ENCODE results near the gene EFNB2.
A peak's percentile ranks its signal among the peaks of the same experiment; 100 is the strongest.

Gene EFNB2

DNA sequence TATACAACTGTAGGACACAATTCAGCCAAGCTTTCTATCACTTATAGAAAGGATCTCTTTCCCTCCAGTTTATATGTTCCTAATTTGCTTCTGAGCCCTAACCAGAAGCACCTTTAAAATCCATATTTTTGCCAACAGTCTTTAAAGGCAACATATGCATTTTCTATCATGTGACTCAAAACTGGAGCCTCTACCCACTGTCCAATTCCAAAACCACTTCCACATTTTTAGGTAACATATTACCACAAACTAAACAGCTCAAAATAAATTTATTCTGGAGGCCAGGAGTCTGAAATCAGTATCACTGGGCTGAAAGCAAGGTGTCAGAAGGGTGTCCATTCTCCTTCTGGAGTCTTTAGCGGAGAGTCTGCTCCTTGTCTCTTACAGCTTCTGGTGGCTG is 15.9 kb upstream of the EFNB2 start:
- no peak for DNase-seq (ENCODE audit: low read depth, low spot score)

DNA sequence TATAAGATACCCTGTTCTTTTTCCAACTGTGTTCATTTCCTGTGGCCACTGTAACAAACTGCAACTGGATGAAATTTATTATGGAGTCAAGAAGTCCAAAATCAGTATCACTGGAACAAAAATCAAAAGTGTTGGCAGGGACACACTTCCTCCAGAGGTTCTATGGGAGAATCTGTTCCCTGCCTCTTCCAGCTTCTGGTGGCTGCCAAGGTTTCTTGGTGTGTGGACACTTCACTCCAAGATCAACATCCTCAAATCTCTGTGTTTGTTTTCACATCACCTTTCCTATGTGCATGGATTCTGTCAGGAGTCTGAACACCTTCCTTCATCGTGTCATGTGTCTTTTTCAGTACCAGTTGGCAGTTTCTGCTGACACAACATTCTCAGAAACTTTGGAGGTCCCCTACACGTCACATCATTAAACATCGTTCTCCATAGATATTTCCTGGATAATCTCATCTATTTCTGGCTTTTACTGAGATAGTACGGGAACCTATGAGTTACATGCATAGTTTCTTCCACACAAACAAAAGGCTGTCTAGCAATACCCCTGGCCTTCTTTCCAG is 15.2 kb upstream of the EFNB2 start:
- DNase-seq (ENCODE audit: low read depth, low spot score), result no peak

DNA sequence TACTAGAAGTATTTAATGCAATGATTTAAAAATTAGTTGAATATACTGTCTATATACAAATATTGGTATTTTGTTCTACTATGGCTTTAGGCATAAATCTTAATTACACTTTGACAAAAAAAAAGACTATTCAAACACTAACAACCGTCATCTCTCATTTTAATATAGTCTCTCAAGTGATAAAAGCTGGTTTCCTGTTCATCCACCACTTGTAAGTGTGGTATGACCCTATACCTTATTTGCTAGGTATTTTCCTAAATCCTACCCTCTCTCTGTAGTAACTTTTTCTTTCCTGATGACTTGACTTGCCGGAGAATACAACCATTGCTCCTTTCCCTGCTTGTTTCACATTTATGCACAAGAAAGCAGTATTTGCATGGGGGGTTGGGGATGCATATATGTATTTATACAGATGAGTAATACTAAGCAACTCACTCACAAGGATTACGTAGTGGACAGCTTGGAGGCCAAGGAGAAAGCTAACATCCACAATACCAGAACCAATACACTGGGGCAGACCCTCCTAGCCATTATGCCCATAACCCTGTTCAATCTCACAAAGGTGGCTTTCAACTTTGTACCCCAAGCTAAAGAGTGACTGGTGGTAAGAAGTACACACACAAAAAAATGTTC is 12.7 kb upstream of the EFNB2 start:
- DNase-seq (ENCODE audit: low read depth, low spot score), result no peak

DNA sequence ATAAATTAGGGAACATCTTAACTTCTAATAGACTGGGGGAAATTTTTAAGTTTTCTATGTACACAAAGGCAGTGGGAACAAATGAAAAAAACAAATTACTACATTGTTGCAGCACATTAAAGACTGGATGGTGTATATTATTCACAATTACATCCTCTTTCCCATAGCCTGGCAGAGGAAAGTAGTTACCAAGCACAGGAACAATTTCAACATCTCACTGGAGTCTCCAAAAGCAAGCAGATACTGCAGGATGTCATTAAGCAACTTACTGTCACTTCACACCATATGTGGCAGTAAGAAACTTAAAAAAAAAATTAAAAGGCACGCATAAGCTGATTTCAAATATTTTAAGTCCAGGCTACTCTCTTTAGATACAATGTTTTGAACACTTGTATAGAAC is 6.4 kb upstream of the EFNB2 start:
- DNase-seq (ENCODE audit: low read depth, low spot score), result no peak

DNA sequence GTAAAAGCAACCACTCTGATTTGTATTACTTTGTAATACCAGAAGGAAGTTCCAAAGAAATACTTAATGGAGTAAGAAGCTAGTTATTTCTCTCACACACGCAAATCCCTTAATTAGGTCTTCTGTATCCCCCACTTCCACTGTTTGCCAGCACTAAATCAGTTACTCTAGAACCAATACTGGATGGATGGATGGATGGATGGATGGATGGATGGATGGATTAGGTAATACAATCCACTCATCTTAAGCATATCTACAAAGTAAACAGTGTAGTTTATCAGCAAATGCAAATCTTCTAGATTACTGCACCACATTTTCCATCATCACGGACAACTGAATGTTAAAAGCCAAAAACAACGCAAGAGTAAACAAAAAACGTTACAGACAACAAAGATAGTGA is 5.2 kb upstream of the EFNB2 start:
- no peak for DNase-seq (ENCODE audit: low read depth, low spot score)

DNA sequence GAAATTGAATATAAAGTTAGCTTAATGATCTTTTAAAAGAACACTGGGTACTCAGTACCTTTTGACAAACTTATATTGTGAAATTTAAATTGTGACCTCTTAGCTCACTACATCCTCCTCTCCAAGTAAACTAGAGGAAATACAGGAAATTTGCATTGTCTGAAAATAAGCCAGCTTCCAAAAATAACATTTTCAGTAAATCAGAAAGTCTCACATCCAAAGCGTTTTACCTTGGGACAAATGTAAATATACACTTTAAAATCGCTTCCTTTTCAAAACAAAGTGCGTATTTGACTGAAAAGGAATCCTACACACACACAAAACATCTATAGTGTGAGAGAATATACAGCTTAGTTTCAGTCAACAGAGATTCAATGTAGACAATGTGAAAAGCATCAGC is 2.1 kb upstream of the EFNB2 start:
- DNase-seq (ENCODE audit: low read depth, low spot score), result no peak

DNA sequence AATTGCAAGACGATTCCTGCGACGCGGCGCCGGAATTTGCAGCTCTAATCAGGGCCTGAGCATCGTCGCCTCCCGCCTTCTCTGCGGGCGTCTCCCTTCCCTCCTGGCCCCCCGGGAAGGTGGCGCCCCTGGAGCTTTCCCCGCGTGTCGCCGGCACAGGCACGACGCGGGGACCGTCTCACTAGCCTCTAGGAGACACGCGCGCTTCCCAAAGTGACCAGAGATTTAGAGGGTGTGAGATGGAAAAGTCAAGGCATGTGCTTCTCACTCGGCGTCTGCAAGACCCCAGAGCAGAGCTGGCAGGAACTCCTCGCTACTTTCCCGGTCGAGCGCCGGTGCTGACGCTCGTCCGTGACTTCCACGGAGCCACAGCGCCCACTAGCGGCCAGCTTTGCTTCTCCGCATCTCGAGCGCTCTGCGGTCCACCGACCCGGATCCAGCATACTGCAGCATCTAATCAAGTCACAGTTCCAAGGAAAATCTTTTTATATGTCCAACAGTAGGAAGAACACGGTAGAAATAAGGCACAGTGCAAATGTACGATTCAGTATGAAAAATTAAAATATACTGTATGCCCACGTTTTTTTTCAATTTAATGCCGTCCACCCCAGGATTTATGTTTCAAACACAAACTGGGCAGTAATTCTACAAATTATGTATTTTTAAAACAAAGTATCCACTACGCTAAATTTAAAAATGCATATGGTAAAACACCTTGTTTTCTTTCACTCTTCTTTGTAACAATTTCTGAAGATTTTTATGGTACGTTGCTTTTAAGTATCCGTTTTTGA is 977 bp upstream of the EFNB2 start:
- DNase-seq (ENCODE audit: low read depth, low spot score), result peak; percentile 78

DNA sequence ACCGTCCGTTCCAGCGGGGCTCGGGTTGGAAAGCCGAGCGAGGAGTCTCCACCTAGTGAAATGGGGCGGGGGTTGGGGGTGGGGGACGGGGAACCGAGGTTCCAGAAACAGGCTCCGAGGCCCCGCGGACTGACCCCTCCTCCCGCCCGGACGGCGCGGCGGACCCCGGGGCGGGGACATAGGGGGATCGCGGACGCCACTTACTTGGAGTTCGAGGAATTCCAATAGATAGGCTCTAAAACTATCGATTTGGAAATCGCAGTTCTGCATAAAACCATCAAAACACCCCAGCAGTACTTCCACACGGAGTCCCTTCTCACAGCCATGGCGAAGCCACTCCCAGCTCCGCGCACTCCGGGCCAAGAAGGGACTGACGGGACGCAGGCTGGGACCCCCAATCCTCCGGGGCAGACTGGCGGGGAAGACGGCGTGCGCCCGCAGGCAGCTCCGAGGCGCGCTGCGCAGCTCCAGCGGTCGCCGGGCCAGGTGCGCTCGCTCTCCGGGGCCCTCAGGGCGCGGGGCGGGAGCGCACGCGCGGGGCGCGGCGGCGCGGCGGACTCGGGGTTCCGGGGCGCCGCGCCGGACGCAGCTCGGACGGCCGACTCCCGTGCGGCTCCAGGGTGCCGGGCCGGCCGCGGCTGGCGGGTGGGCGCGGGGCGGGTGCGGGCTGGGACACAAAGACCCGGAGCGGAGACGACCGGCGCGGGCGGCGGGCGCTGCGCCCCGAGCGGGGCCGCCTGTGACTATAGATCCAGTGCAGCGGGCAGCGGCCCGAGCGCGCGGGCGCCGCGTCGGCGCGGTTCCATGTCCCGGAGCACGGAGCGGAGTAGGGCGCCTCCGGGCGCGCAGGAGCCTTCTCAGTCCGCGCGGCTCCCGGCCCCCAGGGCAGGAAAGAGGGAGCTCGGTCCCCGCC is 567 bp downstream of the EFNB2 start:
- DNase-seq (ENCODE audit: low read depth, low spot score), result no peak

DNA sequence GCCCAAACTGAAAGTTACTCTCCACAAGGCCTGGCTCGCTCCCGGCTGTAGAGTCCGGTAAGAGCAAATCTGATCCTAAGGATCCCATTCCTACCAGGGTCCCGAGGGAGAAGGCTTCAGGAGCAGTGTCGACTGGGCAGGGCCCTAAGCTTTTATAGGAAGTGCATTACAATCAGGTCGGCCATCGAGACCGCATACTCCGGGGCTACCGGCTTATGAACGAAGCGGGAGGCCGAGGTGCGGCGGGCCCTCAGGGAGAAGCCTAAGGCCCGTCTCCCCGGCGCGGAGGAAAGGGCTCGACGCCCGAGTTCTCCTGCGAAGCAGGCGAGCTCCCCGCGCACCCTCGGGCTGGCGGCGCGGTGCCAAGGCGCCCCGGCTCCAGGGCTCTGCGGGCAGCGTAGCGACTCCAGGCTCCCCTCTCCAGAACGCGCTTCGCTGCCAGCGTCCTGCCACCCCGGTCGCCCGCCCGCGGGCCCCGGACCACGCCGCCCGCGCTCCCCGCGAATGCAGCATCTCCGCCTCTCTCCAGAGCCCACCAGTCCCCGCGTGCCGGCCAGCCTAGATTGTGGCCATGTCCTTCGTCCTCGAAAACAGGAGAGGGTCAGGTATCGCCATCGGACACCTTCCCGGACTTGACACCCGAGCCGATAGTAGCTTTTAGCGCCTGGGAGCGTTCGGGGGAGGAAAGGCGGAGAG is 1.4 kb downstream of the EFNB2 start:
- DNase-seq (ENCODE audit: low read depth, low spot score), result peak; percentile 44

DNA sequence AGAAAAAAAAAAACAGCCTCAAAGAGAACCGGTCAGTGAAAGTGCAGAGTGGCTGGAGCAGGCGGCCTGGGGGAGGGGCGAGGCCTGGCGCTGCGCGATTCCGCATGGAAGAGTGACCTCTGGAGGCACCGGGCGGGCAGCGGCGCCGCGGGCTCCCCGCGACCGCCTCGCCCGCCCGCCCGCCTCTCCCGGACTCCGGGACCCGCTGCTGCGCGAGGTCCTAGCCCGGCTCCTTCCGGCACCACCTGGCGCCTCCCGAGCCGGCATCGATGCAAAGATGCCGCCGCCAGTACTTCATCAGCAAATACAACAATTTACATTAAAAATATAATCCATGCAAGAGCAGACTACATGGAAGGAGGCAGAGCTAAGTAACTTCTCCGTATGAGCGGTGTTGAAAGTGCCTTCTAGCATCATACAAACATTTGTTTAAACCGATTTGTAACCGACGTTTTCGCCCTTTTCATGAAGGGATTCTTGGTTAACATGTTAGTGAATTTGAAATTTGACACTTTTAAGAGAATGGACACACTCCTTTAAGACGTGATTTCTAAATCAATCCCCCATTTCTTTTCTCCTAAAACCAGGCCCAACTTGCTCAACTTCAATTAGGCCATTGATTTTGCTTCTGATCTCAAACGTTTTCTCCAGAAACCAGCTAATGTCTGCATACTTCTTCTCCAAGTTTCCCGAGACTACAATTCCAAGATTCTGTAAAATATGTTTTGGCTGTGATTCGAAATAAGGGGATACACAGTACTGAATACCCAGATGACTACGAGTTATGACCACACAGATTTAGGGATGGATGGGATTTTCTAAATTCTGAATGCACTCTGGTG is 2.1 kb downstream of the EFNB2 start:
- DNase-seq (ENCODE audit: low read depth, low spot score), result peak; percentile 45

DNA sequence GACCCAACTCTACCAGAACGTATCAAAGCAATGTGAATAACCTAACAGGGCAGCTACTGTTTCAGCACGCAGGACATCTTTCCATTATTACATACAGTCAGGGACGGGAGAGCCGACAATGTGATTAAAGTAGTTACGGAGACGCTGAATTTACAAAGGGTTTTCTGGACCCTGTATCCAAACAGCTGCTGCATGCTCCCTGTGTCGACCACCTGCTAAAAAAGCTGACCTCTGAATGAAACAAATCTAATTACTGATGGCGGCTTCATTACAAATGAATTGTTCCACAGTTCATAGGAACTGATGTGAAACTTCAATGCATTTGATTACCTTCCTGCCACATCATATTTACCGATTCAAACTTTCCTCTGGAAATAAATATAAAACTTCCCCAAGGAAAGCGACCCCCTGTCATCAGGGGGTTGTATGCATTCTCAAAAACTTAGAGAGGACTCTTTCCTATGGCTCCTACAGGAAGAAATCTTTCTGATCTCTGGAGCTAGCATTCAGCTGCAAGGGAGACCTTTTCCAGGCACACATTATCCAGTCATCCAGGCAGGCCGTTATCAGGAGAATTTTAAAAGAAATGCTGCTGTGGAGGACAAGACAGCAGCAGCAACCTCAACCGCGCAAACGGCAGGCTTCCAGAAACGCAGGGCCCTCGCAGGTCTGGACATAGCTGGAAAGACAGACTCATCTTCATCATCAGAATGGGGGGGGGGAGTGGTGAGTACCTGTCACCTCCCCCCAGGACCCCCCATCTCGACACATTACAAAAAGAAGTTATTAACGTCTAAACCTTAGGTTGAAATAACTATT is 3.1 kb downstream of the EFNB2 start:
- peak; percentile 12 for DNase-seq (ENCODE audit: low read depth, low spot score)

DNA sequence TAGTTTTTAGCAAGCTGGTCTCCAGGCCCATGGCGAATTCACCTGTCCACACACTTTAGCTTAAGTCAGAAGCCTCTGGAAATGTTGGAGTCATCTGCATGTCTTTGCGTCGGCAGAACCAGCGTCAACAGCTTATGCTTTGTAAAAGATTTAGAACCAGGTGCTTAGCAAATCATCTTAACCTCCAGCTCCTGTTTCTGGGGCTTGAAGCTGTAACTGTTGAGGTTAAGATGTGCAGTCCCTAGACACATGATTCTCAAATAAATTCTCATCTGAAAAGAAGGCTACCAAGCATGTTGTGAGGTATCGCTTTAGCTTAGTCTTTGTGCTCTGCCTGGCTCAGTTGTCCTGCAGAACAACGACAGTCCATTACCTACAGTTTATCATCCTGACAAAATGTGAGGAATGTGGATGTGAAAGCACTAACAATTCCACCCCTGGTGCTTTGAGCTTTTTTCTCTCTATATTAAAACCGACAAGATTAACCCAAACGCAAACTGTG is 4.4 kb downstream of the EFNB2 start:
- no peak for DNase-seq (ENCODE audit: low read depth, low spot score)

DNA sequence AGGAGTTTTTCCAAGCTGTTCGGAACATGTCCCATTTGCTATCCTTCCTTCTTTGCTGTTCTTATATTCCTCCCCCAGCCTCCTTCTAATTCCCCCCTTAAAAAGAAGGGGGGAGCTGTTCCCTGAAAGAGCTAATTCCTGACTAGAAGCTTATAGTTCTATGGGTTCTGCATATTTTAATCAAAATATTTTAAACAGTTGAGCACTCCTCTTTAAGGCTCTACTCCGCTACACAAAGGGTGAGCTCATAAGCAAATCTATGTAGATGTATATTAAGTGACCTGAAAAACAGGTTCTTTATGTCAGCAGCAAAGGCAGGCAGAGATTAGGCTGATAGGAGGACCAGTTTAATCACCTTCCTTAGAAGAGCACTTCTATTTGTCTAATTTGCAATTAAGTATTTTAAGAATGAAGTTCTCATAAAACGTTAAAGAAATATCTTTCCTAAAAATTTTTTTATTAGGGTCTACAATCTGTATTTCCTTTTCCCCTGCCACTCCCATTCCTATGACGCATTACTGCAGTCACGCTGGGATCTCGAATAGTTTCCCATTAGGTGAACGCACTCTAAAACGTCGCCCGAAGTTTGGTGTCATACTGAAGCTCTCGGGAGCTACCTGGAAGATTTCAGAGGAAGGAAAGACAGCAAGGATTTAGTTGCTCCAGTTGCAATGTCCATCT is 5.2 kb downstream of the EFNB2 start:
- no peak for DNase-seq (ENCODE audit: low read depth, low spot score)

DNA sequence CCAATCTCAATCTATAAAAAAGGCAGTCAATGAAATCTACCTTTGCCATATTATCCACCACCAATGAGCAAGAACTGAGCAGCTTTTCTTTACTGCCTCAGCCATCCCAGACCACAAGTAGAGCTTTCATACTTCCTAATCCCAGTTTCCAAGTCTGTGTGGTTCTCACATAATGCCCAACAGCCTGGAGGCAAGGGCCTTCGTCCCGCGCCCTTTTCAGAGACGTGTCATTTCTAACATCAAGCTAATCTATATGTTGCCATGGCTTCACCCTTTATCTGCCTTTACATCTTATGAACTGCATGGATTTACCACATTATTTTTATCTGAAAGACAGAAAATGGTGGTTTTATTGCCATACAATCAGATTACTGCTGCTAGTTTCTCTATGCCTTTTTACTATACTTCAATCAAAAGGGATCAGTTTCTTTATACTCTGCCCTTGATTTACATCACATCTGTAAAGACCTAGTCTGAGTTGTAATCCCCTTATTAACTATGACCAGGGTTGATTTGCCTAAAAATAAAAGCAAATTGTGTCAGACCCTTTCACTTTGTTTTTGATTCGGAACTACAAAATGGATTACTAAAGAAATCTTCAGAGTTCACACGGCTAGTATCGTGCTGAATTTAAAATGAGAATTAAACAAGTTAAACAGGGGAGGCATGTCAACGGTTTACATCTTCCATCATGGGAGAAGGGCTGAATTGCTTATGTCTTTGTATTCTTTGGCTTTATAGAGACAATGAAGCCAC is 5.9 kb downstream of the EFNB2 start:
- no peak for DNase-seq (ENCODE audit: low read depth, low spot score)

DNA sequence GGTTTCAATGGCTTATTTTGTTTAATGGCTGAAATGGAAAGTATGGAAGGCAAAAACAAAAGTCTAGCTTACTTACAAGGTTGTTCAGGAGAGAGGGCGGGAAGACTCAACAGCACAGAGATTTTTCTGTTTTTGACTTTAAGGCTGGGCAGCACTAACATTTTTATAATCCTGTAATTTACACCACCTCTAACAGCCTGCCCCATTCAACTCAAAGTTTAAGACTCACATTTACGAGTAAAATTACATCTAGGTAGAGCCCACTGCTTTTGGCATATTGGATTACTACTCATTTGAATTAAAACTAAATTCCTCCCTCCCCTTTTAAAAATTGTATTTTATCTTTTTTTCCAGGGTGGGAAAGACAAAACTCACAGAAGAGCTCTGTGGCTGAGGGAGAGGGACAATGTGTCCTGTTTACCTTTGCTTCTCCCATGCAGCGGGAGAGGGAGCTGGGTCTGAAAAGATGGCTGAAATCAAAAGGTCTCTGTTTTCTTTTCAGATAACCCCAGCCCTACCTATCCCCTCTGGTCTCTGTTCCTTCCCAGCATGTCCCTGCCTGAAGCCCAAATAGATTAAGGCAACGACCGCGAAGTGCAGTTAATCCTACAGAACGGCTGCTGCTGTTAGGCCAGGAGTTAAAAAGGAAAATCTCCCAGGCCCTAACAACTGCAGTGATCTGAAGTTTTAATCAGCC is 6.6 kb downstream of the EFNB2 start:
- no peak for DNase-seq (ENCODE audit: low read depth, low spot score)

DNA sequence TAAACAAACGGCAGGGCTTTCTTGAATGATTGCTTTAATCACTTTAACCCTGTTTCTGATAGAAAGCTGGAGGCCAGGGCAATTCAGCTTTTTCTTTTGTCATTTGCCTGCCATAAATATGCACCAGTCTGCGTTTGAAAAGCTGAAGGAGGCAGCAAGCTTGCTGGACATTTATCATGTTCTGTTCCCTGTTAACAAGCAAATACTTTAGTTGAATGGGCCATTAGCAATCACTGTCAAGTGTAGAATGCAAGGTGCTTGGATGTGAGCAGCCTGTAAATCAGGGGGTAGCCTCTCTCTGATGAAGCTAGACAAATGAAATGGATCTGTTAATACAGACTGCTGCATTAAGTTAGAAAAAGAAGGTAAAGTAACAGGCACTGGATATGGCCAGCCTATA is 7.6 kb downstream of the EFNB2 start:
- no peak for DNase-seq (ENCODE audit: low read depth, low spot score)

DNA sequence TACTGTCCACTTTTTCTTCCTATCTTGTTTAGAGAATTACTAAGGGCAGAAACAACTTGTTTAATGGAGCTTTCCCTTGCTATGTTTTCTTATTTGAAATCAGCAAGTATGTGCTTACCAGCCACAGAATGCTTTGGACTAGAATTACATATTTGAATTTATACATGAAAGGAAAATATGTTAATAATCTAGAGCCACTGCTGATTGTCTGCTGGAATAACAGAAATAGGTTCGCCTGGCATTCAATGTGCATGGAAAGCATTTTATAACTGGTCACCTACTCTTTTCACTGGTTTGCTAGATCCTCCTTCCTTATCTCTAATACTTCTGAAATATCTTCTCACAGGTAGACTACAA is 8.0 kb downstream of the EFNB2 start:
- DNase-seq (ENCODE audit: low read depth, low spot score), result no peak
